ENCODE data around the gene CATSPERE. TPM values are rescaled to one million over a fixed set of nuclear protein-coding genes. Genes with fewer than 3 reads are reported as not detected.

CATSPERE gene
- total and polyA plus RNA-seq, 9 of the 15 experiments (the other 6 are each of a cell fraction or from before 2014, with no cell fraction given): 0.06 to 0.16 (median 0.09) TPM; not detected in 3

- Histone ChIP-seq H3K27me3 (ENCODE audit: control insufficient read depth in 2 of 2, insufficient read depth in 2 of 2, low read length in 2 of 2) (no peaks in the 10 kb centered on the region), H3K27ac (ENCODE audit: extremely low read depth, low read depth, low read length) (no peak overlapping the region), H3K9ac (ENCODE audit: insufficient read depth in 1 of 2, low read depth in 2 of 2, low read length in 2 of 2) (no peak overlapping the region), H3K4me3 (no peak overlapping the region), H3K36me3 (ENCODE audit: control insufficient read depth, insufficient read depth, low read length) (no peaks in the 10 kb centered on the region), H3K9me1 (ENCODE audit: control insufficient read depth, insufficient read depth, low read length) (no peaks in the 10 kb centered on the region), H4K20me1 (replicated peaks; ENCODE audit: control insufficient read depth, insufficient read depth, low read length) (no peaks in the 10 kb centered on the region), H3K4me1 (replicated peaks in 1 of 2; ENCODE audit: control insufficient read depth in 2 of 2, insufficient read depth in 2 of 2, low read length in 2 of 2) (no peaks in the 10 kb centered on the region), H2AFZ (ENCODE audit: low read depth, low read length) (no peak overlapping the region), H3K4me2 (ENCODE audit: insufficient read depth, low read length) (no peak overlapping the region), H3K79me2 (ENCODE audit: control insufficient read depth, insufficient read depth, low read length) (no peaks in the 10 kb centered on the region), H3K9me3 (replicated peaks; ENCODE audit: control insufficient read depth, insufficient read depth, low read depth, low read length) (no peaks in the 10 kb centered on the region)
- ATAC-seq (no peak), FAIRE-seq (no peak), DNase-seq (ENCODE audit: extremely low read depth in 1 of 4, low spot score in 3 of 4) (no peak)
- WGBS (ENCODE audit: insufficient coverage, low coverage, missing lambda C conversion rate): 0% methylated on average over 1 of the region's 1 CpG
- POLR2A ChIA-PET: interaction anchor here (0.6 to 0.8 kb wide), 2 partner anchors 15 to 72 kb away, joined by 3 read pairs; no protein-coding TSS in a partner anchor
- in situ Hi-C loops (cut with MboI) (no loop called here), intact Hi-C loops (cut with micrococcal nuclease) (no loop called here)
- CTCF ChIA-PET (ENCODE audit: low intra/inter-chr PET ratio): no interaction called here
- no TSS peak for BruUV-seq (replicated peaks)
- no peak for TF ChIP-seq ETV6 (IDR thresholded peaks at IDR 0.05; ENCODE audit: borderline replicate concordance in 1 of 2, low read depth in 2 of 2, low read length in 1 of 2)
- TF ChIP-seq ETV6 (CRISPR knock-in tag; IDR thresholded peaks at IDR 0.05; ENCODE audit: borderline replicate concordance): no peak
- no peak for TF ChIP-seq U2AF1 (optimal IDR thresholded peaks at IDR 0.05; ENCODE audit: low read depth, low read length)
- TF ChIP-seq ZNF764 (CRISPR knock-in tag; IDR thresholded peaks at IDR 0.05; ENCODE audit: low read depth): no peak
- no peak for TF ChIP-seq CHD1 (IDR thresholded peaks at IDR 0.05; ENCODE audit: low read length)
- TF ChIP-seq PRPF4 (IDR thresholded peaks at IDR 0.05; ENCODE audit: insufficient read depth, low read depth, low read length, poor library complexity, severe bottlenecking): no peak
- TF ChIP-seq SP1 (CRISPR knock-in tag; IDR thresholded peaks at IDR 0.05): no peak
- TF ChIP-seq TSC22D4 (tag; IDR thresholded peaks at IDR 0.05): no peak
- TF ChIP-seq PURB (CRISPR knock-in tag; IDR thresholded peaks at IDR 0.05; ENCODE audit: low read depth): no peak
- no peak for TF ChIP-seq NFRKB (IDR thresholded peaks at IDR 0.05; ENCODE audit: low read depth)
- TF ChIP-seq, protein P1, sequence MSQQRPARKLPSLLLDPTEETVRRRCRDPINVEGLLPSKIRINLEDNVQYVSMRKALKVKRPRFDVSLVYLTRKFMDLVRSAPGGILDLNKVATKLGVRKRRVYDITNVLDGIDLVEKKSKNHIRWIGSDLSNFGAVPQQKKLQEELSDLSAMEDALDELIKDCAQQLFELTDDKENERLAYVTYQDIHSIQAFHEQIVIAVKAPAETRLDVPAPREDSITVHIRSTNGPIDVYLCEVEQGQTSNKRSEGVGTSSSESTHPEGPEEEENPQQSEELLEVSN (IDR thresholded peaks at IDR 0.05; ENCODE audit: borderline replicate concordance in 1 of 2, extremely low read depth in 1 of 2, insufficient read depth in 1 of 2, insufficient read length in 1 of 2, low read depth in 1 of 2, low read length in 1 of 2, poor library complexity in 1 of 2, severe bottlenecking in 1 of 2): no peak
- TF ChIP-seq ETV5 (CRISPR knock-in tag; IDR thresholded peaks at IDR 0.05; ENCODE audit: low read depth): no peak
Observed at GRCh38 chr1:244496186-244496585, 35.1 kb downstream of the CATSPERE start.
